ENCODE data around the gene SKIC3. TPM values are rescaled to one million over a fixed set of nuclear protein-coding genes. Genes with fewer than 3 reads are reported as not detected.

SKIC3 gene
- total and polyA plus RNA-seq, 8 donors: 12.5 to 181 (median 43.4) TPM

DNA sequence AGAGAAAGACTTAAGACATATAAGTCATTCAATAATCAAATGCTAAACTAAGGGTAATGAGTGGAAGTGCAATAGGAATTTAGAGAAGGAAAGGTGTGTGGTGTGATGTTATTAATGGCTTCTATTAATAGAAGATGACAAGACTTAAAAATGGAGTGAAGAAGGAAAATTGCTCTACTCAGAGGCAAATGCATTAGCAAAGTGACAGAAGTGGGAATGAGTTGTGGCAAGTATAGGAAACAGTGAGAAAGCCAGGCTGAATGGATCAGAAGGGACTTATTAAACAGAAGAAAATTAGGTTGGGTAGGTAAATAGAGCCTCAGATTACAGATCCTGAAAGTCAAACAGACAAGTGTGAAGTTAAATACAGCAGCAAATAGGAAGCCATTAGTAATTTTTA, 5.7 kb downstream of the SKIC3 start:
- intact Hi-C loops (cut with DNase I; ENCODE audit: low total_unique reads): no loop called here
- no peak overlapping the region for H3K4me3 ChIP-seq
- peaks cover 6 to 50% (median 29%) of the 10 kb centered on the region in 4 donors for H3K4me1 ChIP-seq
- H3K27me3 ChIP-seq: no peaks in the 10 kb centered on the region
- TF ChIP-seq POLR2A (IDR thresholded peaks at IDR 0.05) (no peak), EP300 (IDR thresholded peaks at IDR 0.05) (no peak), POLR2AphosphoS5 (IDR thresholded peaks at IDR 0.05) (no peak)
- TF ChIP-seq, protein P1, sequence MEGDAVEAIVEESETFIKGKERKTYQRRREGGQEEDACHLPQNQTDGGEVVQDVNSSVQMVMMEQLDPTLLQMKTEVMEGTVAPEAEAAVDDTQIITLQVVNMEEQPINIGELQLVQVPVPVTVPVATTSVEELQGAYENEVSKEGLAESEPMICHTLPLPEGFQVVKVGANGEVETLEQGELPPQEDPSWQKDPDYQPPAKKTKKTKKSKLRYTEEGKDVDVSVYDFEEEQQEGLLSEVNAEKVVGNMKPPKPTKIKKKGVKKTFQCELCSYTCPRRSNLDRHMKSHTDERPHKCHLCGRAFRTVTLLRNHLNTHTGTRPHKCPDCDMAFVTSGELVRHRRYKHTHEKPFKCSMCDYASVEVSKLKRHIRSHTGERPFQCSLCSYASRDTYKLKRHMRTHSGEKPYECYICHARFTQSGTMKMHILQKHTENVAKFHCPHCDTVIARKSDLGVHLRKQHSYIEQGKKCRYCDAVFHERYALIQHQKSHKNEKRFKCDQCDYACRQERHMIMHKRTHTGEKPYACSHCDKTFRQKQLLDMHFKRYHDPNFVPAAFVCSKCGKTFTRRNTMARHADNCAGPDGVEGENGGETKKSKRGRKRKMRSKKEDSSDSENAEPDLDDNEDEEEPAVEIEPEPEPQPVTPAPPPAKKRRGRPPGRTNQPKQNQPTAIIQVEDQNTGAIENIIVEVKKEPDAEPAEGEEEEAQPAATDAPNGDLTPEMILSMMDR (IDR thresholded peaks at IDR 0.05): no peak
- H3K9me3 ChIP-seq: no peaks in the 10 kb centered on the region
- H3K27ac ChIP-seq: no peak overlapping the region
- peak in 1 of 2 donors; percentile 11 for DNase-seq
- peaks cover 22 to 67% (median 49%) of the 10 kb centered on the region in 4 donors for H3K36me3 ChIP-seq

DNA sequence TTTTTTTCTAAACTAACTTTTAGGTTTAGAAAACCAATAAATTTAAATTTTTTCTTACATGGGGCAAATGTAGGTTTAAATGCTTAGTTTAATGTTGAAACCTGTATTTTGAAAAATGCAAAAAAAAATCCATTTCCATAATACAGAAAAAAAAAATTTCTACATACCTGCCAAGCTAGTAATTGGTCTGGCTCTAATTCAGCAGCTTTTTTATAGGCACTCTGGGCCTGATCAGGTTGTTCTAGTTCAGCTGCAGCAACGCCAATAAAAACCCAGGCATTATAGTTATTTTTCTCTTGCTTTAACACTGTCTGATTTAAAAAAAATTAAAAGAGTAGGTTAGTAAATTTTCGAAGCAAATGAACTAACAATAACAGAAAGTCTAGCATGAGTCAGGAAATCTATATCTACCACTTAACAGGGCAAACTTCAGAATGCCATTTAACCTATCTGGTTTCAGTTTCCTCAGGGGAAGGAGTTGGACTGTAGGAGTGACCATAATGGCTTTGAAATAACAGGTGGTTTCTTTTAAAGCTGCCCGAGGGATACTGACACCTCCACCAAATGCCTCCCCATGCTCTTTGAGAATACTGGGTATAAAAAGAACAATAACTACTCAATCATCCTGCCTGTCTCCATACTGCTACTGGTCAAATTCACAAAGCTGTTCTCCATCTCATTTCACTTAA, 11.6 kb downstream of the SKIC3 start:
- 23 to 36% (median 33%) methylated on average over 3 of the region's 3 CpGs for WGBS, 5 donors
- Histone ChIP-seq H3K27me3 (no peaks in the 10 kb centered on the region), H3K27ac (peak overlapping the region in 4 of 5 donors; percentile 6 to 48 (median 26)), H3K9me3 (no peaks in the 10 kb centered on the region), H3K4me1 (peaks cover 0 to 12% (median 9%) of the 10 kb centered on the region in 4 donors), H3K4me3 (no peak overlapping the region), H3K36me3 (peaks cover 42 to 91% (median 83%) of the 10 kb centered on the region in 4 donors)
- TF ChIP-seq POLR2AphosphoS5 (IDR thresholded peaks at IDR 0.05) (no peak), EP300 (IDR thresholded peaks at IDR 0.05) (no peak), POLR2A (IDR thresholded peaks at IDR 0.05) (no peak)
- TF ChIP-seq, protein P1 (IDR thresholded peaks at IDR 0.05): no peak
- intact Hi-C loops (cut with DNase I; ENCODE audit: low total_unique reads): no loop called here
- DNase-seq: peak in 1 of 2 donors; percentile 36

DNA sequence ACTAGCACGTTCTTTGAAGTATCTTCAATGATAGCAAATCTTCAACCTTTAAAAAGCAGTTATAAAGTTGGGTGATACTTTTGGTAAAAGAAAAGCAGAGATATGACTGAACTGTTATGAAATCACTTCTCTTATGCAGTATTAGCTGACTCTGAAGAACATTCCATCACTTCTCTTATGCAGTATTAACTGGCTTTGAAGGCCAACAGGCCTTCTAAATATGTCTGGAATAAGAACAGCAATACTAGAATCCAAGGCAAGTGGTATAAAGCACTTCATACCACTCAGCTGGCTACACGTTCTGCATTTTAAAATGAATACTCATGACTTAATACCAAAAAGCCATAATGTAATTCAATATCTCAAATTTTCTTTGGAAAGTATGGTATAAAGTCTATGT, 17.3 kb downstream of the SKIC3 start:
- H3K27ac ChIP-seq: no peak overlapping the region
- H3K4me1 ChIP-seq: peaks cover 0 to 8% (median 0%) of the 10 kb centered on the region in 4 donors
- H3K4me3 ChIP-seq: no peak overlapping the region
- no peaks in the 10 kb centered on the region for H3K9me3 ChIP-seq
- no peaks in the 10 kb centered on the region for H3K27me3 ChIP-seq
- 79 to 91% (median 86%) methylated on average over 2 of the region's 2 CpGs for WGBS, 5 donors
- TF ChIP-seq POLR2AphosphoS5 (IDR thresholded peaks at IDR 0.05) (no peak), POLR2A (IDR thresholded peaks at IDR 0.05) (no peak), EP300 (IDR thresholded peaks at IDR 0.05) (no peak)
- TF ChIP-seq, protein P1 (IDR thresholded peaks at IDR 0.05): no peak
- peaks cover 34 to 96% (median 87%) of the 10 kb centered on the region in 4 donors for H3K36me3 ChIP-seq
- DNase-seq: no peak
- intact Hi-C loops (cut with DNase I; ENCODE audit: low total_unique reads): no loop called here

DNA sequence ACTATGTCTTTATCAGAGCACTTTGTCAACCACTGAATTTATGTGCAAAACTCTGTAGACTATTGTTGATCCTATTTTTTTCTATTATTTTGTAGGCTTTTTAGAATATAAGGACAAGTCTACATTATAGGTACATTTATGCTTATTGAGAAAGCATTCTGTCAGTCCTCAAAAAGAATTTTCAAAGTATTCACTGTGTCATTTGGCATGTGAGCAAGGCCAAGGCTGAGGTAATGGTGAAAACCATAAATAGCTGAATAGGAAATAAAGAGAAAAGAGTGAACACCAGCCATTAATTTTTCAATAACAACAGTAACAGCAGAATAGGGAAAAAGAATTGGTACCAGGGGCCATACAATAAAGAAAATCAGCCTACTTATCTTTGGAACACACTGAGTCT, 21.0 kb downstream of the SKIC3 start:
- no peaks in the 10 kb centered on the region for H3K27me3 ChIP-seq
- peaks cover 20 to 86% (median 69%) of the 10 kb centered on the region in 4 donors for H3K36me3 ChIP-seq
- H3K4me1 ChIP-seq: peaks cover 0 to 8% (median 0%) of the 10 kb centered on the region in 4 donors
- no peak overlapping the region for H3K4me3 ChIP-seq
- intact Hi-C loops (cut with DNase I; ENCODE audit: low total_unique reads): no loop called here
- H3K27ac ChIP-seq: no peak overlapping the region
- TF ChIP-seq, protein P1 (IDR thresholded peaks at IDR 0.05): no peak
- TF ChIP-seq POLR2AphosphoS5 (IDR thresholded peaks at IDR 0.05): no peak
- no peak for DNase-seq
- no peaks in the 10 kb centered on the region for H3K9me3 ChIP-seq

Data from stomach (tissue), 9 donors.